HPDE6-E6E7 (cell line): ENCODE measurements around the gene ADARB1.
"Not testable (repeated sequence)": the region's sequence is repeated elsewhere in the genome, so short reads cannot be mapped to it uniquely, and the experiment has no call there.

Experiments
- DNase-seq: peaks from one replicate; pipeline ENCODE4 v3.0.0; 2011; ENCODE audit warnings: missing footprints; ENCODE audit errors: extremely low spot score

Gene ADARB1

DNA sequence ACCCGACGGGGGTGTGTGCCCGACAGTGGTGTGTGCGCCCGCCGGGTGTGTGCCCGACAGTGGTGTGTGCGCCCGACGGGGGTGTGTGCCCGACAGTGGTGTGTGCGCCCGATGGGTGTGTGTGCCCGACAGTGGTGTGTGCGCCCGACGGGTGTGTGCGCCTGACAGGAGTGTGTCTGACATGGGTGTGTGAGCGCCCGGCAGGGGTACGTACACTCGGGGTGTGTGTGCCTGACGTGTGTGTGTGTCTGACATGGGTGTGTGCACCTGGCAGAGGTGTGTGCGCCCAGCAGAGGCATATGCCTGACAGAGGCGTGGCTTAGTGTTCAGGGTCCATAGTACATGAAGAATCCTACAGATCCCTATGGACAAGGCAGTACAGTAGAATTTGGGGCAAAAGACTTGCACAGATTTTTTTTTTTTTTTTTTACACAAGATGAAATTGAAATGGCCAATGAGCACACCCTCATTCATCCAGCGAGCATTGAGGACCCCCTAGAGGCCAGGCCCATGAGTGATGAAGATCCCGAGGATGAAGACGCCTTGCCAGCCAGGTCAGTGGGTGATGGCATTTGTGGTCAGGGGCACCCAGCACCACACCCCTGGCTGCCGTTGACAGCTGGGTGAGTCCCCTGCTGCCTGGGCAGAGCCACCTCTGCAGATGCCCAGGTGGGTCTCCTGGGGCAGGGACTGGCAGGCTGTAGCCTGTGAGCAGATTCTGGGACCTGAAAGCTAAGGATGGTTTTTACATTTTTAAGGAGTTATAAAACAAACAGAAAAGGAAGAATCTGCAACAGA is 60.1 kb downstream of the ADARB1 start:
- DNase-seq = no peak

DNA sequence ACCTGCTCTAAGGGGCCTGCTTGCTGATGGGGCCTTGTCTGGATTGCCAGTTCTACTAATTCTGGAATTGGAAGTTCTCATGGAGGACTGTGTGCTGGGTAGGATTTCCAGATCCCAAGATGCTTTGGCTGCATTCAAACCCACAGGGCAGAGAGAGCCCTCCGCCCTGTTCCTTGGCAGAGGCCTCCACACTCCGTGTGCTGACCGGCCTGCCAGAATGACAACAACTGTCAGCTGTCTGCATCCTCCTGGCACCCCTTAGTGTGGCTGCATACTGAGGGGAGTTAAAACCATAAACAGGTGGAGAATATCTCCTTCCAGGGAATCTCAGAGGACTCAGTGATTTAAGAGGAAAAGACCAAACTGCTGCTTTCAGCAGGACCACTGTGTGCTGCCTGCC is 60.7 kb downstream of the ADARB1 start:
- DNase-seq = no peak

DNA sequence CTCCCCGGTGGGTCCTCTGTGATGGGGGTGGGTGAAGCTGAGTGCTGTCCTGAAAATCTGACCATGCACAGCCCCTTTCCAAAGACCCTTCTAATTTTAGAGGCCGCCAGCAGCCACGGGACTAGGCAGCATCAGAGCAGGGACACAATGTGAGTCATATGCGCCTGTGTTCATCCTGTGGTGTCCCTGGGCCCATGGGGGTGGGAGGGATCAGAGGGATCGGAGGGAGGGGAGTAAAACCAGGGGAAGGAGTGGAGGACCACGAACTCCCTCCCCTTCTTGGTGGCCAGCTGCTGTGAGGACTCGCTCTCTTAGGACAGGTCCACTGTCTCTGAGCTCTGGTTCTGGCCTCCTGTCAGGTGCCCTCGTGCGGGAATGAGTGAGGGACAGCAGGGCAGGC is 61.5 kb downstream of the ADARB1 start:
- DNase-seq = no peak

DNA sequence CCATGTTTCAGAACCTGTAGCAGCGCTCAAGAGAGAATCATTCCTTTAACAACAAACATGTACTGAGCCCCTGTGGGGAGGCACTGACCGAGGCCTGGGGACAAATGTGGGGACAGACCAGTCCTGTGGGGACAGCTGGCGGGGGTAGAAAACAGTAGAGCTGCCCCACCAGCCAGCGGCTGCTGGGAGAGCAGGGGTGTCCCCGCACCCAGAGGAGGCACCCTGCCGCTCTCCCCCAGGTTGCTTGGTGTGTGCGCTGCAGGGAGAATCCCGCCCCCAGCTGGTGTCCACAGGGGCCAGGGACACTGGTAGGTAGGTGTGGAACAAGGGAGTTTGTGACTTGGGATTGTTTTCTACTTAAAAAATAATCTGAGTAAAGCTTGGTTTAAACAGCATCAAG is 62.1 kb downstream of the ADARB1 start:
- DNase-seq = no peak

DNA sequence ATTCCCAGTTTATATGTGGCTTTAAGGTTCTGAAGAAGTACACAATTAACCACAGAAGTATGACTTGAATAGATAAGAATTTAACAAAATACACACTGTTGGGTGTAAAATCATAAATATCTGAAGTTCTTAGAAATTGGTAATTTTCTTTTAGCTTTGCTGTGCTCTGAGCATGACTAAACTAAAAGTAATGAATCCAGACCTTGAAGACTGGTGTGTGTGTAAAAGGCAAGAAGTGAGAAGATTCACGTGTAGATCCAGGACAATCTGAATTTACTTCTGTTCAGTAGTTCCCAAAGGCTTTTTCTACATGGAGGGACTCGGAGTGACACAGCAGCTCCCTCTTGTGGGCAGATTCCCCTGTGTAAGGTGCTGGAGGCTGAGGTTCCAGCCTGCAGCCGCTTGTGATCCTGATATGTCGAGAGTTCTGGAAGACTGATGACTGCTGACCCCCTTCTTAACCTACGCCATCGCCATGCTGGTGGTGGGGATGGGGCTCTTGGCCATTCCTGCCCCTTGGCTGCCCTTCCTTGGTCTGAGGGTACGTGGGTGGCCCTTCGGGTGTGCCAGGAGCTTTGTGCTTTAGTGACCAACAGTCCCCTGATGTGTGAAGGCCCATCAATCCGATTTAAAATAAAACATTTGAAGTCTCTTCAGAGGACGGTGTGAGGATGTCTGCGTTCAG is 62.7 kb downstream of the ADARB1 start:
- DNase-seq = peak; percentile 82

DNA sequence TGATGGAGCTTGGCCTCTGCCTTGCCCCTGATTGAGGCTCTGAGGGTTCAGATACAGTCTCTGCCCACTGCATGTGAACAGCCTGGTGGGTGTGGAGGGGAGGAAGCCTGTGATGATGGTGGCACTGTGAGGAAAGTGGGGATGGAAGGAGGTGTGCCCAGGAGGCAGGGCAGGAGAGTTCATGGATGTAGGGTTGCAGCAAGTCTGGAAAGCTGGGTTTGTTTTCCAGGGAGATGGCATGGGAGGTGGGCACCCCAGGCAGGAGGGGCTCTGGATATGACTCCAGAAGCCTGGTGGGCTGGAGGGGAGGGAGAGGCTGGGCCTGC is 63.2 kb downstream of the ADARB1 start:
- no peak for DNase-seq

DNA sequence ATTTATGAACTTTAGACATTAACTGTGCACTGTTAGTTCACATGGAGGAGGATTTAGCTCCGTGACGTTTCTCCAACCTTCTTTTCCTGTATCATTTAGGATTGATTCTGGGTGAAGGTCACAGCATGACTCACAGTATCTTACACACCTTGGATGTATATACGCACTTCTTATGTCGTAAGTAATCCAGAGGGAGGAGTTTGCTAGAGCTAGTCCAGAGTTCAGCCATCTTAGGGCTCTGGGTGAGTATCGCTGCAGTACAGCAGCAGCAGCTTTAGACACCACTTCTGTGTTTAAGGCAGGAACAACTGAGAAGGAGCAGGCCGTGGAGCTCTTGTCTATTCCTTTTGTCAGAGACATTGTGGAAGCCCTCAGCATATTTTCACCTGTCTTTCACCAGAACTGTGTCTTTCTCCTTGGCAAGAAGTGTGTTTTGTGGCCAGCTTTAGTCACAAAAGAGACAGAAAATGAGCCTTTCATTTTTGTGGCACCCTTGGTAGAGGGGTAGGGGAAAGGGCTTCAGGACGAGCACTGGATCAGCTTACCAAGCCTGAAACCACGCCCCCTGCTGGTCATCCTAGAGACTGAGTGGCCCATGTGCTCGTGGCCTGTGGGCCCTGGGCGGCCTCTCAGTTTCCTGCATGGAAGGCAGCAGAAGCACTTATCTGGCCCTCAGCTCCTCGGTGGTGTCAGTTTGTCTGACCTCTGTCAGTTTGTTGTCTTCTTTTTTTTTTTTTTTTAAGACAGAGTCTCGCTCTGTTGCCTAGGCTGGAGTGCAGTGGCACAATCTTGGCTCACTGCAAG is 64.0 kb downstream of the ADARB1 start:
- DNase-seq = peak; percentile 25

DNA sequence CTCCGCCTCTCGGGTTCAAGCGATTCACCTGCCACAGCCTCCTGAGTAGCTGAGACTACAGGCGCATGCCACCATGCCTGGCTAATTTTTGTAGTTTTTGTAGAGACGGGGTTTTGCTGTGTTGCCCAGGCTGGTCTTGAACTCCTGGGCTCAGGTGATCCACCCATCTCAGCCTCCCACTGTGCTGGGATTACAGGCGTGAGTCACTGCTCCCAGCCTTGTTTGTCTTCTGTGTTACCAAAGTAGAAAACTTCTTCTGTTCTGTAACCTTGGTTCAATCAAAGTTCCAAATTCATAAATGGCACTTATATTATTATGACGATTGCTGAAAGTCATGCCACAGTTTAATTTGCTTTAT is 64.6 kb downstream of the ADARB1 start:
- DNase-seq = not testable (repeated sequence)

DNA sequence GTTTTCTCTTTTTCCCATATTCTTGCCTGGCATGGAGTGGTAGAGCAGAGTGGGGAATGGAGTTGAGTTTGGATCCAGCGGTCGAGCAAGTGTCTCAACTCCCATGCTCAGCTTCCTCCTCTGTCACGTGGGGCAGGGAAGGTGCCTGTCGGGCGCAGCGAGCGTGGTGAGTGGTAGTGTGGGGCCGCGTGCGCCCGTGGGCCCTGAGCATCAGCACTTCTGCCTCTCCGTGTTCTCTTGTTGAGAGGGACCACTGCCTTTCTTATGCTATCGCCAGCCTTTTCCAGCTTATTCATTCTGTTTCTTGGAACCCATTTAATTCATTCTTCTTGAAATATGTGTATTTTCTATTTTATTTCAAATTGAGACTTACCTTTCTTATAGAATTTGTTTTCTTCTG is 65.1 kb downstream of the ADARB1 start:
- DNase-seq = no peak

DNA sequence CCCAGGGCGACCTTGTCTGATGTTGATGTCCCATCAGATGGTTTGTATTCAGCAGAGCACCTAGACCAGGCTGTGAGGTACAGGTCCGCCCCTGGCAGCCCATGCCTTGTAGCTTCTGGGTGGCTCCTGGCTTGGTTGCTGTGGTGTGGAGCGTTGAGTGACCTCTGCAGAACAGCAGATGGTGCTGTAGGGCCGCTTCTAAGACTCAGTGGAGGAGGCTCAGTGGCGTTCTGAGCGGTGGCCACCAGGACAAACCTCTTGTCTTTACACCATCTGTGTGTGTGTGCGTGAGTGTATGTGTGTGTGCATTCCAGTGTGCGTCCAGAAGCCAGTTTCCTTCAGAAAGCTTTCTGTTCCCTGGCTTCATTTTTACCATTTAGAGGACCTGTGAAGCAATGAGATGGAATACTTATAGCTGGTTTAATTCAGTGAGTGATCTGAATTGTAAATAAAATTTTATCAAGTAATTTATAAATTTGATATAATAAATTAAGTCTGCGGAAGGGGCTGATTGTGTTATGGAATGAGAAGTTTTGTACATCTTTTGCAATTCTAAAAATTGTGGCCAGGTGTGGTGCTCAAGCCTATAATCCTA is 66.1 kb downstream of the ADARB1 start:
- peak; percentile 78 for DNase-seq

DNA sequence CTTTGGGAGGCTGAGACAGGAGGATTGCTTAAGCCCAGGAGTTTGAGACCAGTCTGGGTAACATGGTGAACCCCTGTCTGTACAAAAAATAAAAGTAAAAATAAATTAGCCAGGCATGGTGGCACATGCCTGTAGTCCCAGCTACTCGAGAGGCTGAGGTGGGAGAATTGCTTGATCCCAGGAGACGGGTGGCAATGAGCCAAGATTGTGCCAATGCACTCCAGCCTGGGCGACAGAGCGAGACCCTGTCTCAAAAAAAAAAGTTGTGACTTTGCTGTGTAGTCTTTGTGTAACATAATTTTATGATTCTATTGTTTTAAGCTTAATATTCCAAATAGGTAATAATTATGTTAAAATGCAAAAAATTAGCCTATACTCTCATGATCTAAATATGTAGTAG is 66.6 kb downstream of the ADARB1 start:
- DNase-seq = not testable (repeated sequence)

DNA sequence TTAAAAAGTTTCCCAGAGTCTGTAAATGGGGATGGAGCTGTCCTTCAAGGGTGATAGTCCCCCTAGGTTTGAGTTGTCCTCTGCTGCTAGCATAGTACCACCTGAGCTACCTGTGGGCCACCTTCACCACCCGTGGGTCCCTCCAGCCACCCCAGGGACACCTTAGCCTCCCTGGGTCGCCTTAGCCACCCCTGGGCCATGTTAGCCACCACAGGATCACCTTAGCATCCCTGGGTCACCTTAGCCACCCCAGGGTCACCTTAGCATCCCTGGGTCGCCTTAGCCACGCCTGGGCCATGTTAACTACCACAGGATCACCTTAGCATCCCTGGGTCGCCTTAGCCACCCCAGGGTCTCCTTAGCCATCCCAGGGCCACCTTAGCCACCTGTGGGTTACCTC is 67.1 kb downstream of the ADARB1 start:
- no peak for DNase-seq

DNA sequence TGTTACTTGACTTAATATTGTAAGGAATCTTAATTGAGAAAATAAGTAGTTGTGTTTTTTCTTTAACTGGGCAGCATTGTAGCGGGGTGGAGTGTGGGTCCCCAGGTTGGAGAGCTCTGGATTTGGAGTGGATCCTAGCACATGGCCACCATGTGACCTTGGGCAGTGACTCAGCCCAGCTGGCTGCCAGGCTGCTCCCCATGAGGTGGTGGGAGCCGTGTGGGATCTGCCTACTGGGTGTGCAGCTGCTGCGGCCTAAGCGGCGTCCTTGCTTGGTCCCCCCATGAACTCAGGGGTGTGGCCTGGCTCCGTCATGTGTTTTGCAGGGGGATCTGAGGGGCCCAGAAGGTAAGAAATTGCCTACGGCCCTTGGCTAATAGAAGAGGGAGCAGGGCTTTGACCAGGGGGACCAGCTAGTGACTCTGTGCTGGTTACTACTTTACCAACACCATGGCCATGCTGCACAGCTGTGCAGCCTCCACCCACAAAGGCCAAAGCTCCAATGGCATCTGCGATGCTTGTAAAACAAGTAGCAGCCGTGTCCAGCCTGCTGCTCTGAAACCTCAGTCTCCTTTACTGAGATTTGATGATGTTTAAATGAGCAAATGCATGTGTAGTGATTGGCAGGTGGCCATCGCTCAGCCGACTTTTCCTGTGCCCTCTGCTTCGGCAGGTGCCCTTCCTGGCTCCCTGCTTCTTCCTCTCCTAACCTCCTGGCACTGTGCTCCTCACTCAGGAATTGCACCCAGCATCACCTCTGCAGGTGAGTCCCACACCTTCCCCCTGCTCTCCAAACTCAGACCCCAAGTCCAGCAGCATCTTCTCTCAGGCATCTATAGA is 68.3 kb downstream of the ADARB1 start:
- DNase-seq = no peak

DNA sequence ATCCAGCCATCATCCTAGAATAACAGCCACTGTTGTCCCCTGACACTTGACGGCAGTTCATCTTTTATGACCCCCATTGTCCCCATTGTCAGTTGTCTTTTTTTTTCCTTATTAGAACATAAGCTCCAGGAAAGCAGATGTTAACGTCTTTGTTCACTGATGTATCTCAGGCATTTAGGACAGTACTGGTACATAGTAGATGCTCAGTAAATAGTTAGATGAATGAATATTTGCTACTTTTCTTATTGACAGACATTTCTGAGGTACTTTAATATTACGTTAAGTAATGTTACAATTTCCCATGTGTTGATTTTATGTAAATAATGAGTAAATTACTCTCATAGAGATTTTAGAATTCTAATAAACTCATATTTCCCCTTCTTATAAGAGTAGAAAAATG is 69.5 kb downstream of the ADARB1 start:
- no peak for DNase-seq

DNA sequence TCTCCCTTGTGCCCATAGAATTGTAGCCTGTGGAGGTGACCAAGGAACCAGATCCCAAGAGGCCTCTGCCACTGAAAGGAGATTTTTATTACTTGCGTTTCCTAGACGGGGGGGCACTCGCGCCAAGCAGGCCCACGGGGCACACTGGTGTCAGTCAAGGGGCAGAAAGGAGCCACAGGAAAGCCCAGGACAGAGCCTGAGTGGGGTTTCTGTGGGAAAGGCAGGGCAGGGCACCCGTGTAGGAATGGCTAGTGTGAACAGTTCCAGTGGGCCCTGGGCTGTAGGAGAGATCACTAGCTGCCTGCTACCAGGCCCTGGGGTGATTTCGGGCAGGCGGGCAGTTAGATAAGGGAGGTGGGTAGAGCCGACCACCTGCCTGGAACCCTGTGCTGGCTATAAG is 70.8 kb downstream of the ADARB1 start:
- DNase-seq = no peak

DNA sequence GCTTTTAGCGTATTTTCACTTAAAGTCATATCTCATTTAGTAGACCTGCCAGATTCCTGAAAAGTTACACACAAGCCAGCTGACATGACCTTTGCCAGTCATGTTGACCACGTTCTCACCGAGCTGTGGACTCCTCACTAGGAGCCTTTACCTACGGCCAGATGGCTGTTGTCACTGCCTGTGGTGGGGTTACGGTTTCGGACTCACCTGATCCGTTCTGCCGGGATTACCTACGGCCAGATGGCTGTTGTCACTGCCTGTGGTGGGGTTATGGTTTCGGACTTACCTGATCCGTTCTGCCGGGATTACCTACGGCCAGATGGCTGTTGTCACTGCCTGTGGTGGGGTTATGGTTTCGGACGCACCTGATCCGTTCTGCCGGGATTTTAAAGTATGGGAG is 71.5 kb downstream of the ADARB1 start:
- DNase-seq = not testable (repeated sequence)

DNA sequence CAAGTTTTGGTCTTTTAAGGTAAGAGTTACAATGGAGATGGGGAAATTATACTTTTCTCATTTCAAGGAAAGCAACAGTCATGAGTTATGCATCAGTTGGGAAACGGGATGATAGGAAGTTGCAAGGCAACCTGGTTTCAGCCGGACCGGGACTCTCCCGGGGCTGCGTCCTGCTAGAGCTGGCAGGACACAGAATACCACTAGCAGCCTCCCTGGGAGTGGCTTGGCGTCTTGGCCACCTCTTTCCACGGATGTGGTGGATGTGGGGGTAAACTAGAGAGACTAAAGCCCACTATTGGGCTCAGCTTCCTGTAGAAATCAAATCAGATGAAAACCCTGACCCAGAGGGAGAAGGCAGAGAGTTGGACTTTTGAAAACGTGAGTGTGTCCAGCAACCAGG is 71.9 kb downstream of the ADARB1 start:
- DNase-seq = no peak

DNA sequence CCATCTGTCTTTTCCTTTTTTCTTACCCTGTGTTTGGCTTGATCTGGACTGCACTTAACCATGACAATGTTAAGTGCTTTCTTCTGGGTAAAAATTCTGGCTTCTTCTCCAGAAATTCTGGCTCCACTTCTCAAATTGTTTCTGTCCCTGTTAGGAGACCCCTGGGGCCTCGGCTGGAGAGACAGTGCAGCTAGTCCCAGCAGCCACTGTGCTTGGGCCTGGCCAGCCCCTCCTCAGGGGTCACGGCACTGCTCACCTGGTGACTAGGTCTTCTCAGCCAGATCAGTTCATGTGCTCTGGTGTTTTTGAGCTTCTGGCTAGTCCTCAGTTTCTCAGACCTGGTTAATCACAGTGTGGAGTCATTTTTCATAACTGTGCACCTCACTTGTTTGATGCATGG is 72.4 kb downstream of the ADARB1 start:
- no peak for DNase-seq

DNA sequence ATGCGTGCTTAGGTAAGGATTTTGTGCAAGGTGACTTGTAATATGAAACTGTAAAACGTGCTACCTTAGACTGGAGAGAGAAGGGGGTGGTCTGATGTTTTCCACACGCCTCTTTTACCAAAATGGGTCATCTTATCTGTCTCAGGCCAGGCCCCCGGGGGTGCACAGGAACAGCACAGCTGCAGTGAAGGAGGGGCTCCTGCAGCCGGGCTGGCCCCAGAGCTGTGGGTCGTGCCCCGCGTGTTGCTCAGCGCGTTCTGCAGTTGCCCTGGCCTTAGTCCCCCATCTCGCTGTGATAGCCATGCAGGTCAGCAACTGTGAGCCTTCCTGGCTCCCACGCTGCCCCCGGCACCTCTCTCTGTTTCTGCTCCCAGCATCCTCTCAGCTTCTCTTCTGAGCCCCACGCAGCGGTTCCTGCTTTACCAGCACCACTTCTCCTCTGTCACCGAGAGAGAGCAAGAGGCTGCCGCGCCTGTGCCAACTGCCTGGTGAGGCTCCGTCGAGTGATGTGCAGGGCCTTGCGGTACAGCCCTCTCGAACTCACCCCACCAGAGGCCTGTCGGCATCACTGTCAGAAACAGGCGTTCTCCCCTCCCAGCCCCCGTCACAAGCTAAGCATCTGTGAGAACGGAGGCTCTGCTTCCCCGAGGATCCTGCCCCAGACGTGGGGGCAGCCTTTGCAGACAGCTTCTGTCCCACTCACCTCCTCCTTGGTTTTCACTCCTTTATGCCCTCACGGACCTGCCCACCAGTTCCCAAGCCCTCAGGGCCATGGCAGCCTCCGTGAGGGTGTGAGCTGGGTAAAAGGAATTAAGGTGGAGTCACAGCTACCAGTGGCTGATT is 73.3 kb downstream of the ADARB1 start:
- no peak for DNase-seq

DNA sequence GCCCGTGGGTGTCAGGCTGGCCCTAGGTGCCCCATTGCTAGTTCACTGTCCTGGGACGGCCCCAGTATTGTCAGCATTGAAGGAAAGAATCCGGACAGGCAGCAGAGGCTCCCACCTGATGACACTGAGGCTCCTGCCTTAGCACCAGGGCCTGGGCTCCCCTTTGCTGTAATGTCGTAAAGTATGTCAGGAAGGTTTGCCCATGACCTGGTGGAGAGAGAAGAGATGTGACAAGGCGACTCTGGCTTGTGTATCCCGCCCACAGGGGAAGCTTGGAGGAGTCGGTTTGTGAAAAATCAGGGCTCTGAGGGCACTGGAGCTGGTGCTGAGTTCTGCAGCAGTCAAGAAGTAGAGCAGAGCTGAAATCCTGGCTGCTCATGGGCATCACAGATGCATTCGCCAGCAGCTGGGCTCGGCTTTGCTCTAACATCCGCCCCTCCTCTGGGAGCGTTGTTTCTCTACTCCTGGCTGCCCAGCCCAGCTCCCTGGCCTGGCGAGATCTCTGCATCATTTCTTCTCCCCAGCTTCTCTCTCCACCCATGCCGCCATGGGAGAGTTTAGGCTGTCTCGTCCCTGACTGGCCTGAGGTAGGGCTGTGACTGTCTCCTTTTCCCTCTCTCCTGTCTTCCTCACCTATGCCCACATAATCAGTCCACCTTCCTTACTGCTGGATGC is 74.1 kb downstream of the ADARB1 start:
- DNase-seq = no peak
